Osteoblast (primary cell): ENCODE measurements around the gene MAPKAP1. TPM values are rescaled to one million over a fixed set of nuclear protein-coding genes. Genes with fewer than 3 reads are reported as not detected.

ENCODE experiments used
- DNase-seq: peaks from one replicate; pipeline ENCODE4 v3.0.0; 2011; ENCODE audit warnings: low spot score, mixed read lengths; ENCODE audit not compliant: insufficient read length; ENCODE audit errors: missing footprints
- H2AFZ ChIP-seq: 2 replicates; pipeline ENCODE4 v1.6.0; 2011; ENCODE audit warnings: mild to moderate bottlenecking, low read length
- H3K27ac ChIP-seq: 2 replicates; pipeline ENCODE4 v1.5.1; 2011; ENCODE audit warnings: mild to moderate bottlenecking, low read depth, low read length, moderate library complexity
- H3K27me3 ChIP-seq: 2 replicates; pipeline ENCODE4 v1.6.0; 2012; ENCODE audit warnings: mild to moderate bottlenecking, control low read depth, inconsistent platforms, low read length, moderate library complexity; ENCODE audit not compliant: insufficient read depth
- H3K36me3 ChIP-seq: 2 replicates; pipeline ENCODE4 v1.5.1; 2011; ENCODE audit warnings: mild to moderate bottlenecking, low read length, control low read depth, moderate library complexity; ENCODE audit not compliant: insufficient read depth
- H3K4me1 ChIP-seq: 2 replicates; pipeline ENCODE4 v1.5.1; 2011; ENCODE audit warnings: mild to moderate bottlenecking, low read length, control low read depth, moderate library complexity; ENCODE audit not compliant: insufficient read depth
- H3K4me2 ChIP-seq: 2 replicates; pipeline ENCODE4 v1.6.0; 2011; ENCODE audit warnings: mild to moderate bottlenecking, low read length; ENCODE audit not compliant: insufficient read depth
- H3K4me3 ChIP-seq: fragments of 200-600 bp; sonication (generic); 3 replicates; pipeline ENCODE4 v1.5.1; 2012; ENCODE audit warnings: mild to moderate bottlenecking, low read length, inconsistent platforms; ENCODE audit not compliant: insufficient read depth
- H3K79me2 ChIP-seq: 2 replicates; pipeline ENCODE4 v1.6.0; 2012; ENCODE audit warnings: mild to moderate bottlenecking, low read length, control low read depth, inconsistent platforms; ENCODE audit not compliant: insufficient read depth
- H3K9me3 ChIP-seq: 2 replicates; pipeline ENCODE4 v1.5.1; 2011; ENCODE audit warnings: low read depth, low read length, control low read depth
- H4K20me1 ChIP-seq: 2 replicates; pipeline ENCODE4 v1.6.0; 2012; ENCODE audit warnings: mild to moderate bottlenecking, low read length, control low read depth; ENCODE audit not compliant: insufficient read depth
- CTCF ChIP-seq: IDR thresholded peaks from 2 replicates; pipeline ENCODE4 v1.5.1; 2011; ENCODE audit warnings: mild to moderate bottlenecking, low read depth, low read length, moderate library complexity; ENCODE audit errors: extremely low read depth
- total RNA-seq: library from RNA; depleted of rRNA; stranded (reverse); fragments of >200 nt; gene quantifications from 2 replicates; pipeline ENCODE4 v1.2.3, GENCODE V29; 2012

Gene MAPKAP1
- total RNA-seq, 1 donor = 72.4 TPM

GRCh38 chr9:125529589-125530515 is 177.2 kb downstream of the MAPKAP1 start:
- Histone ChIP-seq H4K20me1 (peaks cover 2% of the 10 kb centered on the region), H2AFZ (no peak overlapping the region), H3K4me1 (peaks cover 7% of the 10 kb centered on the region), H3K27ac (no peak overlapping the region), H3K4me2 (no peak overlapping the region), H3K27me3 (no peaks in the 10 kb centered on the region), H3K9me3 (no peaks in the 10 kb centered on the region), H3K4me3 (no peak overlapping the region), H3K36me3 (no peaks in the 10 kb centered on the region), H3K79me2 (peaks cover 8% of the 10 kb centered on the region)
- TF ChIP-seq CTCF = no peak
- DNase-seq = no peak

GRCh38 chr9:125529107-125529506 is 177.9 kb downstream of the MAPKAP1 start:
- Histone ChIP-seq H3K4me3 (no peak overlapping the region), H2AFZ (no peak overlapping the region), H3K9me3 (no peaks in the 10 kb centered on the region), H3K36me3 (no peaks in the 10 kb centered on the region), H3K4me1 (peaks cover 7% of the 10 kb centered on the region), H4K20me1 (peaks cover 2% of the 10 kb centered on the region), H3K4me2 (no peak overlapping the region), H3K27ac (no peak overlapping the region), H3K79me2 (peaks cover 10% of the 10 kb centered on the region), H3K27me3 (no peaks in the 10 kb centered on the region)
- no peak for DNase-seq
- TF ChIP-seq CTCF = no peak

- H3K4me1 ChIP-seq = peaks cover 15% of the 10 kb centered on the region
- no peaks in the 10 kb centered on the region for H3K9me3 ChIP-seq
- peaks cover 2% of the 10 kb centered on the region for H4K20me1 ChIP-seq
- peaks cover 10% of the 10 kb centered on the region for H3K79me2 ChIP-seq
- H3K27ac ChIP-seq = no peak overlapping the region
- no peak for TF ChIP-seq CTCF
- H2AFZ ChIP-seq = no peak overlapping the region
- H3K4me2 ChIP-seq = no peak overlapping the region
- H3K27me3 ChIP-seq = no peaks in the 10 kb centered on the region
- no peak for DNase-seq
- no peak overlapping the region for H3K4me3 ChIP-seq
- no peaks in the 10 kb centered on the region for H3K36me3 ChIP-seq
Observed at GRCh38 chr9:125527471-125528002, 179.5 kb downstream of the MAPKAP1 start.
